ENCODE results near the gene TANGO2. TPM values are rescaled to one million over a fixed set of nuclear protein-coding genes. Genes with fewer than 3 reads are reported as not detected.

Gene TANGO2
- total and polyA plus RNA-seq, 2 donors (not counting 1 experiment from before 2014, with no cell fraction given) = 75.5 to 75.6 TPM

DNA sequence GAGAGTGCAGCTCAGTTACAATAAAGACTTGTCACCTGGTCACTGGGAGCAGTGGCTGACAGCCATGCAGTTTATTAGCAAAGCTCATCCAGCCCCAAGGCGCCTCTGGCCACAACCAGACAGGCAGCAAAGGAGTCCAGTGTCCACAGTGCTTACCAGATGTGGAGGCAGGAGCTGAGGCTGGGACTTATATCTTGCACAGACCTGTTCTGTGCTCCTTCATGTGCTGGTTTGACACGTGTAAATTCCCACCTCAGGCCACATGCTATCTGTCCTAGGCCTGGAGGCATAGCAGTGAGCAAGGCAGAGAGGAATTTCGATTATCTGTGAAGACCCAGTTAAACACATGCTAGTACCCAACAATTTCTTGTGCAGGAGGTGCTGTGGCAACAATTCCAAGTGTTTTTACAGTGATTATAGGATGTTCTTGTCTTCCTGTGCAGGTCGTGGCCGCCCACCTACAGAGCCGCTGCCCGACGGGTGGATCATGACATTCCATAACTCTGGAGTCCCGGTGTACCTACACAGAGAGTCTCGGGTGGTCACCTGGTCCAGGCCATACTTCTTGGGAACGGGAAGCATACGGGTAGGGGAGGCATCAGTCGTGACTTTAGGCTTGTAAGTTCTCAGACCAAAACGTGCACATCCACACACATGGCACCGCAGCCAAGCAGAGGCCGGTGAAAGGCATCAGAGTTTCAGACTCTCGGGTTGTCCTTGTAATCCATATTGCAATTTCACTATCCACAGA is 68.5 kb downstream of the TANGO2 start:
- POLR2A ChIA-PET = no interaction called here
- H3K9me3 ChIP-seq (ENCODE audit: control extremely low read depth in 1 of 3, control insufficient read depth in 2 of 3, insufficient read depth in 1 of 3, low read length in 2 of 3) = no peaks in the 10 kb centered on the region
- peaks cover 20% of the 10 kb centered on the region for H3K79me2 ChIP-seq (ENCODE audit: control insufficient read depth, insufficient read depth, low read length)
- intact Hi-C loops (cut with micrococcal nuclease) = loop anchor here (10.0 kb wide), 1 partner anchor 235 kb away; the partner anchor contains the start of genes GNB1L and RTL10
- H3K27ac Mint-ChIP-seq = no peak overlapping the region
- peaks cover 3% of the 10 kb centered on the region for H3K4me1 Mint-ChIP-seq
- no peak overlapping the region for H3K9ac ChIP-seq (ENCODE audit: low read length)
- no peak overlapping the region for H3K4me3 ChIP-seq (ENCODE audit: control extremely low read depth in 1 of 5, extremely low read depth in 1 of 5, insufficient read depth in 1 of 5, low read depth in 2 of 5, low read length in 4 of 5)
- H3K4me2 ChIP-seq (replicated peaks; ENCODE audit: low read depth, low read length, poor library complexity, severe bottlenecking) = no peak overlapping the region
- H3K36me3 ChIP-seq (replicated peaks in 1 of 2; ENCODE audit: control extremely low read depth in 1 of 2, control insufficient read depth in 1 of 2, extremely low read depth in 1 of 2, insufficient read depth in 2 of 2, low read length in 1 of 2) = peaks cover 4 to 70% of the 10 kb centered on the region in 2 experiments
- no peak overlapping the region for H3K4me3 Mint-ChIP-seq
- no peak overlapping the region for H3K27ac ChIP-seq (ENCODE audit: low read length in 2 of 2)
- no peak overlapping the region for H2AFZ ChIP-seq (ENCODE audit: insufficient read depth, low read depth, low read length, poor library complexity, severe bottlenecking)
- no peaks in the 10 kb centered on the region for H3K4me1 ChIP-seq (ENCODE audit: control insufficient read depth in 2 of 2, insufficient read depth in 2 of 2, low read length in 2 of 2)
- WGBS (ENCODE audit: insufficient coverage) = 93% methylated on average over 14 of the region's 17 CpGs
- H3K9me3 Mint-ChIP-seq (ENCODE audit: insufficient read depth) = no peaks in the 10 kb centered on the region
- CTCF ChIA-PET = no interaction called here
- H4K20me1 ChIP-seq (ENCODE audit: control insufficient read depth, insufficient read depth, low read length, poor library complexity, severe bottlenecking) = peaks cover 8% of the 10 kb centered on the region
- no peaks in the 10 kb centered on the region for H3K27me3 Mint-ChIP-seq
- H3K27me3 ChIP-seq (replicated peaks in 1 of 4; ENCODE audit: control extremely low read depth in 1 of 4, control insufficient read depth in 3 of 4, insufficient read depth in 4 of 4, low read length in 3 of 4) = no peaks in the 10 kb centered on the region
- TF ChIP-seq EZH2 (IDR thresholded peaks at IDR 0.05; ENCODE audit: borderline replicate concordance, insufficient read depth, low read depth, low read length, poor library complexity, severe bottlenecking) (no peak), CTCF (IDR thresholded peaks at IDR 0.05) (no peak)
- DNase-seq (no peak), ATAC-seq (ENCODE audit: low read depth) (no peak)

All from B cell (primary cell).